ENCODE measurements around the gene HOOK2. TPM values are rescaled to one million over a fixed set of nuclear protein-coding genes. Genes with fewer than 3 reads are reported as not detected.

The HOOK2 gene
- total RNA-seq, 1 donor from 2014 or later = 92.7 TPM

GRCh38 chr19:12779162-12779993 is 4.0 kb upstream of the HOOK2 start:
- H3K4me1 Mint-ChIP-seq = peaks cover 32% of the 10 kb centered on the region
- TF ChIP-seq, protein P1, sequence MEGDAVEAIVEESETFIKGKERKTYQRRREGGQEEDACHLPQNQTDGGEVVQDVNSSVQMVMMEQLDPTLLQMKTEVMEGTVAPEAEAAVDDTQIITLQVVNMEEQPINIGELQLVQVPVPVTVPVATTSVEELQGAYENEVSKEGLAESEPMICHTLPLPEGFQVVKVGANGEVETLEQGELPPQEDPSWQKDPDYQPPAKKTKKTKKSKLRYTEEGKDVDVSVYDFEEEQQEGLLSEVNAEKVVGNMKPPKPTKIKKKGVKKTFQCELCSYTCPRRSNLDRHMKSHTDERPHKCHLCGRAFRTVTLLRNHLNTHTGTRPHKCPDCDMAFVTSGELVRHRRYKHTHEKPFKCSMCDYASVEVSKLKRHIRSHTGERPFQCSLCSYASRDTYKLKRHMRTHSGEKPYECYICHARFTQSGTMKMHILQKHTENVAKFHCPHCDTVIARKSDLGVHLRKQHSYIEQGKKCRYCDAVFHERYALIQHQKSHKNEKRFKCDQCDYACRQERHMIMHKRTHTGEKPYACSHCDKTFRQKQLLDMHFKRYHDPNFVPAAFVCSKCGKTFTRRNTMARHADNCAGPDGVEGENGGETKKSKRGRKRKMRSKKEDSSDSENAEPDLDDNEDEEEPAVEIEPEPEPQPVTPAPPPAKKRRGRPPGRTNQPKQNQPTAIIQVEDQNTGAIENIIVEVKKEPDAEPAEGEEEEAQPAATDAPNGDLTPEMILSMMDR (IDR thresholded peaks at IDR 0.05; ENCODE audit: unreplicated experiment) = no peak
- H3K36me3 Mint-ChIP-seq = no peaks in the 10 kb centered on the region
- DNase-seq (ENCODE audit: low spot score in 2 of 2, unreplicated experiment in 2 of 2) = peak in 1 of 2 experiments; percentile 55
- no peaks in the 10 kb centered on the region for H3K9me3 Mint-ChIP-seq
- peak overlapping the region; percentile 96 for H3K27ac Mint-ChIP-seq
- H3K4me3 Mint-ChIP-seq = peak overlapping the region; percentile 73
- no peaks in the 10 kb centered on the region for H3K27me3 Mint-ChIP-seq (ENCODE audit: low read depth)

DNA sequence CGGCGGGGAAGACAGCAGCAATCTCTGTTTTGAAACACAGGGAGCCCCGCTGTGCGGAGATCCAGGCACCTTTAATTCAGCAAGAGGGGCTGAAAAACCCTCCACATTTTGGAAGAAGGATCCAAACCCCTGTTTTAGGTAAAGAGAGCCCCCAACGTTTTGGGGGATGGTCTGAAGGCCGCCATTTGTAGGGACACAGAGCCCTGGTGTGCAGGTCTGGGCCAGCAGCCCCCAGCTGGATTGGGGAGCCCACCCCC is 3.5 kb upstream of the HOOK2 start:
- Mint-ChIP-seq H3K27ac (peak overlapping the region; percentile 96), H3K4me3 (peak overlapping the region; percentile 73), H3K9me3 (no peaks in the 10 kb centered on the region), H3K4me1 (peaks cover 32% of the 10 kb centered on the region), H3K27me3 (ENCODE audit: low read depth) (no peaks in the 10 kb centered on the region), H3K36me3 (no peaks in the 10 kb centered on the region)
- TF ChIP-seq, protein P1 (IDR thresholded peaks at IDR 0.05; ENCODE audit: unreplicated experiment) = no peak
- DNase-seq (ENCODE audit: low spot score in 2 of 2, unreplicated experiment in 2 of 2) = no peak

DNA sequence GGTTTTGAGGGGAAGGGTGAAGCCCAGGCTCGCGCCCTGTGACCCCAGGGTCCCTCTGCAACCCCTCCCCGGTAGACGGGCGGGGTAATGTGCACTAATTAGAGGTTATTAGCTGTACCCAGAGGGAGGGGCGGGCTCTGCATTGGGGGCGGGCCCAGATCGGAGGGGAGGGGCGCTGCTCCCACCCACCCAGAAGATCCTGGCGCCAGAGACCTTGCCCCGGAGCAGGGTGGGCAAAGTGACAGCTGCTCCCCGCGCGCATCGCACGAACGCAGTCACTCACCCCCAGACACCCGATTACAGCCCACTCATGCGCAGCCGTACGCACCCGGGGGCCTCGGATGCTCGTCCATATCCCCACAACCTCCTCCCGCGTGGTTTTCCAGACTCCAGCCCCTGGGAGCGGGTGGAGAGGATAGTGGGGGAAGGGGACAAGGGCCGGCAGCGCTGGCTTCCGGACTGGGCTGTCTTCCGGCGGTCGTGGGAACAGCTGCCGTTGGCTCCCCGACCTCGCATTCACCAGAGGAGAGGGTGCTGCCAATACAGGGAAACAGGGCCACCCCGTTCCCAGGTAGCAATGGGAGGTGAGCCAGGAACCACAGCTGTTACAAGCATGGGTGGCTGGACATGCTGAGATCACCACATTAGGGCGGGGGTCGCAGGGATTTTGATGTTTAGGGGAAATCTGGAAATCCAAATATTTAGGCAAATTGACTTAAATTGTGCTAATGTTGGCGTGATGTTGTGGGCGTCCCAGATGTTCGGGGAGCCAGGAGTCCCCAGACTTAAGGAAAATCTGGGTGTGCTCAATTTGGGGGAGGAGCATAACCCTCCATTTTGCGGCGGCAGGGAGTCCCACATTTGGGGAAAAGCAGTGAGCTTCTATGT is 2.9 kb upstream of the HOOK2 start:
- H3K4me3 Mint-ChIP-seq = peak overlapping the region; percentile 73
- peak in 1 of 2 experiments; percentile 65 for DNase-seq (ENCODE audit: low spot score in 2 of 2, unreplicated experiment in 2 of 2)
- H3K27me3 Mint-ChIP-seq (ENCODE audit: low read depth) = no peaks in the 10 kb centered on the region
- peak overlapping the region; percentile 96 for H3K27ac Mint-ChIP-seq
- no peaks in the 10 kb centered on the region for H3K9me3 Mint-ChIP-seq
- peaks cover 27% of the 10 kb centered on the region for H3K4me1 Mint-ChIP-seq
- TF ChIP-seq, protein P1 (IDR thresholded peaks at IDR 0.05; ENCODE audit: unreplicated experiment) = no peak
- H3K36me3 Mint-ChIP-seq = peaks cover 2% of the 10 kb centered on the region

DNA sequence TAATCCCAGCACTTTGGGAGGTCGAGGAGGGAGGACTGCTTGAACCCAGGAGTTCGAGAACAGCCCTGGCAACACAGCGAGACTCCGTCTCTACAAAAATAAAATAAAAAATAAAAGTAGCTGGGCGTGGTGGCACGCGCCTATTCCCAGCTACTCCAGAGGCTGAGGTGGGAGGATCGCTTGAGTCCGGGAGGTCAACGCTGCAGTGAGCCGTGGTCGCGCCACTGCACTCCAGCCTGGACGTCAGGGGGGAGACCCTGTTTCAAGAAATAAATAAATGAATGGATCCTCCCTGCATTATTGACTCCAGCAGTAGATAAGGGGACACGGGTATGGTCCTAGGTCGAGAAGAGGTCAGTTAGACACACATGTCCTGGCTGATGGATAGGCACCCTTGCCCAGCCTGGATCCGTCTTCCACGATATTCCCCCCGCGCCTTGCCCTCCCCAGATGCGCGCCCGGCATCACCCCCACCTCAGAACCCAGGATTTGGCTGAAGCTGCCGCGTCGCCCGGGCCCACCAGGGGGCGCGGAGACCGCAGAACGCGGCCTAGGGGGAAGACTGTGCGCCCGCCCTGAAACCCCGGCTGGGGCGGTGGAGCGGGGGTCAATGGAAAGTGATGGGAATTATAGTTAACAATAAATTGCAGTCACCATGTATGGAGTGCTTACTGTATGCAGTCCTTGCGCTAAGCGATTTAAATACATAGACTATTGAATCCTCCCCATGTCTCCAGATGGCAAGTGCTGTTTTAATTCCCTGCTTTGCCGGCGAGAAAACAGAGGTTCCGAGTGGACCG is 2.1 kb upstream of the HOOK2 start:
- H3K4me3 Mint-ChIP-seq = peak overlapping the region; percentile 73
- peaks cover 2% of the 10 kb centered on the region for H3K36me3 Mint-ChIP-seq
- peak; percentile 72 to 90 for DNase-seq (ENCODE audit: low spot score in 2 of 2, unreplicated experiment in 2 of 2)
- no peaks in the 10 kb centered on the region for H3K27me3 Mint-ChIP-seq (ENCODE audit: low read depth)
- peak overlapping the region; percentile 53 for H3K27ac Mint-ChIP-seq
- TF ChIP-seq, protein P1 (IDR thresholded peaks at IDR 0.05; ENCODE audit: unreplicated experiment) = peak; percentile 97
- H3K4me1 Mint-ChIP-seq = peaks cover 27% of the 10 kb centered on the region
- no peaks in the 10 kb centered on the region for H3K9me3 Mint-ChIP-seq

DNA sequence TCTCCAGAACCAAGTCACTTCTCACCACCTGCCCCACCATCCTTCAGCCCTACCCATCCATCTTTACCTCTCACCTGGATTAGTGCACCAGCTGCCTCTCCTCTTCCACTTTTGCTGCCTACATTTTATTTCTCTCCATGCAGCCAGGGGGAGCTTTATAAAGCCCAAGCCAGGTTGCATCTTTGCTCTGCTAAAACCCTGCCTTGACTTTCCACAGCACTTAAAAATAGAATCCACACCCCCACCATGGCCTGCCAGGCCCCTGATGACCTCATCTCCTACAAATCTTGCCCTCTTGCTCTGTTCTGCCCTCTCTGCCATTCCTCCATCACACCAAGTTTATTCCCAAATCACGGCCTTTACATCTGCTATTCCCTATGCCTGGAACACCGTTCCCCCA is 1.8 kb downstream of the HOOK2 start:
- Mint-ChIP-seq H3K9me3 (no peaks in the 10 kb centered on the region), H3K27ac (no peak overlapping the region), H3K4me1 (peaks cover 13% of the 10 kb centered on the region), H3K27me3 (ENCODE audit: low read depth) (no peaks in the 10 kb centered on the region), H3K36me3 (peaks cover 2% of the 10 kb centered on the region), H3K4me3 (peak overlapping the region; percentile 44)
- TF ChIP-seq, protein P1 (IDR thresholded peaks at IDR 0.05; ENCODE audit: unreplicated experiment) = no peak
- no peak for DNase-seq (ENCODE audit: low spot score in 2 of 2, unreplicated experiment in 2 of 2)
